Measurements from ENCODE around the gene LRRC7.

The LRRC7 gene

GRCh38 chr1:69777423-69777822, 209.7 kb downstream of the LRRC7 start:
- no peak for FAIRE-seq
- DNase-seq (ENCODE audit: insufficient read length, low spot score) = no peak
- no peak for TF ChIP-seq CTCF (IDR thresholded peaks at IDR 0.05; ENCODE audit: insufficient read depth, missing control alignments)

- FAIRE-seq (no peak), DNase-seq (ENCODE audit: insufficient read length, low spot score) (no peak)
- TF ChIP-seq CTCF (IDR thresholded peaks at IDR 0.05; ENCODE audit: insufficient read depth, missing control alignments) = no peak
Observed at GRCh38 chr1:69777971-69778370, 210.2 kb downstream of the LRRC7 start.

GRCh38 chr1:69787151-69787550, 219.4 kb downstream of the LRRC7 start:
- no peak for DNase-seq (ENCODE audit: insufficient read length, low spot score)
- no peak for TF ChIP-seq CTCF (IDR thresholded peaks at IDR 0.05; ENCODE audit: insufficient read depth, missing control alignments)
- no peak for FAIRE-seq

- DNase-seq (ENCODE audit: insufficient read length, low spot score) (no peak), FAIRE-seq (no peak)
- no peak for TF ChIP-seq CTCF (IDR thresholded peaks at IDR 0.05; ENCODE audit: insufficient read depth, missing control alignments)
Observed at GRCh38 chr1:69791311-69791710, 223.6 kb downstream of the LRRC7 start.

- no peak for DNase-seq (ENCODE audit: insufficient read length, low spot score)
- no peak for TF ChIP-seq CTCF (IDR thresholded peaks at IDR 0.05; ENCODE audit: insufficient read depth, missing control alignments)
- no peak for FAIRE-seq
Observed at GRCh38 chr1:69794831-69795230, 227.1 kb downstream of the LRRC7 start.

GRCh38 chr1:69814926-69815325, 247.2 kb downstream of the LRRC7 start:
- no peak for FAIRE-seq
- no peak for TF ChIP-seq CTCF (IDR thresholded peaks at IDR 0.05; ENCODE audit: insufficient read depth, missing control alignments)
- no peak for DNase-seq (ENCODE audit: insufficient read length, low spot score)

- TF ChIP-seq CTCF (IDR thresholded peaks at IDR 0.05; ENCODE audit: insufficient read depth, missing control alignments) = no peak
- FAIRE-seq = no peak
- DNase-seq (ENCODE audit: insufficient read length, low spot score) = no peak
Observed at GRCh38 chr1:69824932-69825331, 257.2 kb downstream of the LRRC7 start.

Data from D721Med (cell line).